ENCODE measurements around the gene HTD2. TPM values are rescaled to one million over a fixed set of nuclear protein-coding genes. Genes with fewer than 3 reads are reported as not detected.

Gene HTD2
- 11.4 and 11.7 TPM in 2 replicates for total RNA-seq

DNA sequence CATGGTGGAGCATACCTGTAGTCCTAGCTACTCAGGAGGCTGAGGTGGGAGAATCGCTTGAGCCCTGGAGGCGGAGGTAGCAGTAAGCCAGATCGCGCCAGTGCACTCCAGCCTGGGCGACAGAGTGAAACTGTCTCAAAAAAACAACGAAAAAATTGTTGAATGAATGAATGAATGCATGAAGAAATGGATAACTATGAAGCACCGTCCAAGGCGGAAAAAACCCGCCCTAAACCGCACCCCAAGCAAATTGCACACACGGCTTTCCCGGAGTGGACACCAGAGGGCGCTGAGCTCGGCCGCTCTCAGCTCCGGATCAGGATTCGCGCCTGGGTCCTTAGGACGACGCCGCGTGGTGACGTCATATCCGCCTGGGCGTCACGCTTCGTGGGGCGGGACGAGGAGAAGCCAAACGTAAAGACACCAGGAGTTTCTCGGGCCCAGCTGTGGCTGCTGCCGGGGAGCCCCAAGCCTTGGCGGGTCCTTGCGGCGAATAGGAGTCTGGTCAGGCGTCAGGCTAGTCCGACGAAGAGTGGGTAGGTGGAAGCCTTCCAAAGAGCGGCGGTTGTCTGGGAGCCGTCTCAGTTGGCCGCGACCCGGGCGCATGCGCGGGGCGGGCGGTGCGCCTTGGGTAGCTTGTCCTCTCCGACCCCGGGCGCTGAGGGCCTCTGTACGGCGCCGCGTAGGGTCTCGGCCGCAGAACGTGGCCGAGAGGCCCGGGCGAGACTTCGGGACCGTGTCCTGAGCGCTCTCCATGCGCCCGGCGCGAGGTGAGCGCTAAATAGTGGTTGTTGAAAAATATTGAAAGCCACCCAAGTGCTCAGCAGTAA lies at the start of gene HTD2, which contains the start of gene RPP14:
TSS of gene HTD2 (plus strand) at position 639 of the 830 bp plus-strand sequence. CDS start 11,094 bp downstream, outside the sequence.
TSS of gene RPP14 (plus strand) at position 364 of the 830 bp plus-strand sequence. CDS start 4,085 bp downstream, outside the sequence.

DNA sequence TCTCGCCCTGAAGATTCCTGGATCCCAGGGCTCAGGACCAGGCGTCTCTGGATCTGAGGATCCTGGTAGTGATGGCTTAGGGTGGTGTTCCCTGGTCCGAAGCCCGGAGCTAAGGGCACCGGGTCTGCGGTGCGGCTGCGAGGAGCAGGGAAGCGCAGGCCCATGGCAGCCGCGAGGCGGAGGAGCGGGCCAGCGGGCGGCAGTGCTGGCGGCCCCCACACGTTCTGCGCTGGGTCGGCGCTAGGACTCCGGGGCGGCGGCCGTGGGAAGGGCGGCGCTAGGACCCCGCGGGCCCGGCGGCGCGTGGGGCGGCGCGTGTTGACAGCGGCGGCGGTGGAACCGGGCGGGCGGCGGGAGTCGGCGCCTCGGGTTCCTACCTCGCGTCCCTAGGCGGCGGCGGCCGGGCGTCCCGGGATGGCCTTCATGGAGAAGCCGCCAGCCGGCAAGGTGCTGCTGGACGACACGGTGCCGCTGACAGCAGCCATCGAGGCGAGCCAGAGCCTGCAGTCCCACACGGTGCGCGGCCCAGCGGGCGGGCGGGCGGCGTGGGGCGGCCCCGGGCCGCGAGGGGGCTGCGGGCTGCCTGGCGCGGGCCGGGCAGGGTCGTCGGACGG lies 26.4 kb downstream of the HTD2 start, which contains the start of gene PXK:
TSS of gene PXK (plus strand) at position 318 of the 614 bp plus-strand sequence. CDS start at position 415, 97 bp downstream.

Other genes with a start within 250 kb of the HTD2 start
- gene DNASE1L3, start 95.5 kb upstream of the HTD2 start, total RNA-seq, result 0.07 TPM in 1 of 2 replicates, not detected in the other
- gene ABHD6, start 68.7 kb upstream of the HTD2 start, total RNA-seq, result 10.0 and 13.8 TPM in 2 replicates
- 10.2 and 12.6 TPM in 2 replicates for gene RPP14, start 275 bp upstream of the HTD2 start, total RNA-seq
- gene PXK, start 26.4 kb downstream of the HTD2 start, total RNA-seq, result 26.1 and 29.1 TPM in 2 replicates
- 48.0 and 68.6 TPM in 2 replicates for gene PDHB, start 127.3 kb downstream of the HTD2 start, total RNA-seq
- 8.6 and 11.9 TPM in 2 replicates for gene KCTD6, start 185.6 kb downstream of the HTD2 start, total RNA-seq
- 18.3 and 22.9 TPM in 2 replicates for gene ACOX2, start 230.7 kb downstream of the HTD2 start, total RNA-seq

Measured in smooth muscle cell of the pulmonary artery (primary cell).